Upper lobe of right lung (tissue), 1 donor: ENCODE measurements around the gene FUT3. TPM values are rescaled to one million over a fixed set of nuclear protein-coding genes. Genes with fewer than 3 reads are reported as not detected.
A peak's percentile ranks its signal among the peaks of the same experiment; 100 is the strongest.

Source experiments
- ATAC-seq: fragments of 200-7000 bp; cut with Tn5 transposase; one replicate; pipeline ENCODE4 v1.9.1; 2020; ENCODE audit warnings: mild to moderate bottlenecking, moderate library complexity
- DNase-seq: peaks from one replicate; pipeline ENCODE4 v3.0.0-alpha.2; 2020
- H3K27ac ChIP-seq: fragments of 200-600 bp; one replicate; pipeline ENCODE4 v1.8.0; 2022
- H3K27me3 ChIP-seq: fragments of 200-600 bp; one replicate; pipeline ENCODE4 v1.8.0; 2022; ENCODE audit warnings: mild to moderate bottlenecking
- H3K36me3 ChIP-seq: fragments of 200-600 bp; one replicate; pipeline ENCODE4 v1.8.0; 2022
- H3K4me1 ChIP-seq: fragments of 200-600 bp; one replicate; pipeline ENCODE4 v1.8.0; 2022
- H3K4me3 ChIP-seq: fragments of 200-600 bp; one replicate; pipeline ENCODE4 v1.8.0; 2022; ENCODE audit warnings: mild to moderate bottlenecking
- H3K9me3 ChIP-seq: fragments of 200-600 bp; one replicate; pipeline ENCODE4 v1.8.0; 2022
- CTCF ChIP-seq: fragments of 200-600 bp; IDR thresholded peaks from one replicate; pipeline ENCODE4 v1.8.0; 2022; ENCODE audit warnings: antibody characterized with exemption
- intact Hi-C: fragments of 100-400 bp; cut with DNase I; formaldehyde crosslinking; loops from one replicate; pipeline ENCODE4 v1.11.0; 2022
- total RNA-seq: library from RNA; stranded (reverse); fragmentation: NEBNext Ultra II Directional; extraction: Animal tissue kit (Norgen Biotek cat#: 25700); gene quantifications from one replicate; pipeline ENCODE4 v1.2.1, GENCODE V29; 2021
- donor health status: DM: no; HTN: yes; CAD: no; lungs with severe emphysema.

The FUT3 gene
- total RNA-seq, 1 donor from 2014 or later = 17.3 TPM

GRCh38 chr19:5832061-5832460 is 19.2 kb downstream of the FUT3 start:
- peaks cover 8% of the 10 kb centered on the region for H3K4me1 ChIP-seq
- intact Hi-C loops = no loop called here
- H3K27ac ChIP-seq = no peak overlapping the region
- ATAC-seq = no peak
- no peak overlapping the region for H3K4me3 ChIP-seq
- TF ChIP-seq CTCF = no peak
- no peaks in the 10 kb centered on the region for H3K36me3 ChIP-seq
- H3K27me3 ChIP-seq = peaks cover 18% of the 10 kb centered on the region
- no peak for DNase-seq
- H3K9me3 ChIP-seq = no peaks in the 10 kb centered on the region

GRCh38 chr19:5831159-5831558 is 20.1 kb downstream of the FUT3 start:
- ATAC-seq (no peak), DNase-seq (no peak)
- TF ChIP-seq CTCF = no peak
- Histone ChIP-seq H3K36me3 (no peaks in the 10 kb centered on the region), H3K27me3 (peaks cover 18% of the 10 kb centered on the region), H3K27ac (no peak overlapping the region), H3K4me1 (peaks cover 8% of the 10 kb centered on the region), H3K4me3 (no peak overlapping the region), H3K9me3 (no peaks in the 10 kb centered on the region)
- intact Hi-C loops = no loop called here

- Histone ChIP-seq H3K27me3 (peaks cover 18% of the 10 kb centered on the region), H3K4me1 (peaks cover 8% of the 10 kb centered on the region), H3K27ac (no peak overlapping the region), H3K36me3 (no peaks in the 10 kb centered on the region), H3K9me3 (no peaks in the 10 kb centered on the region), H3K4me3 (no peak overlapping the region)
- intact Hi-C loops = no loop called here
- no peak for ATAC-seq
- no peak for TF ChIP-seq CTCF
- no peak for DNase-seq
Observed at GRCh38 chr19:5829567-5830310, 21.5 kb downstream of the FUT3 start.

GRCh38 chr19:5828661-5829566 is 22.3 kb downstream of the FUT3 start:
- peak overlapping the region; percentile 63 for H3K4me3 ChIP-seq
- intact Hi-C loops = no loop called here
- no peak for DNase-seq

More at GRCh38 chr19:5828661-5829566, 22.3 kb downstream of the FUT3 start:
- TF ChIP-seq CTCF = no peak
- H3K27ac ChIP-seq = peak overlapping the region; percentile 66
- peaks cover 18% of the 10 kb centered on the region for H3K27me3 ChIP-seq
- H3K4me1 ChIP-seq = peaks cover 8% of the 10 kb centered on the region
- no peak for ATAC-seq
- no peaks in the 10 kb centered on the region for H3K36me3 ChIP-seq
- H3K9me3 ChIP-seq = no peaks in the 10 kb centered on the region
